ENCODE data around the gene SYTL3. TPM values are rescaled to one million over a fixed set of nuclear protein-coding genes. Genes with fewer than 3 reads are reported as not detected.
A peak's percentile ranks its signal among the peaks of the same experiment; 100 is the strongest.

The SYTL3 gene
- total and polyA plus RNA-seq, 11 donors: 4.0 to 14.6 (median 8.2) TPM

DNA sequence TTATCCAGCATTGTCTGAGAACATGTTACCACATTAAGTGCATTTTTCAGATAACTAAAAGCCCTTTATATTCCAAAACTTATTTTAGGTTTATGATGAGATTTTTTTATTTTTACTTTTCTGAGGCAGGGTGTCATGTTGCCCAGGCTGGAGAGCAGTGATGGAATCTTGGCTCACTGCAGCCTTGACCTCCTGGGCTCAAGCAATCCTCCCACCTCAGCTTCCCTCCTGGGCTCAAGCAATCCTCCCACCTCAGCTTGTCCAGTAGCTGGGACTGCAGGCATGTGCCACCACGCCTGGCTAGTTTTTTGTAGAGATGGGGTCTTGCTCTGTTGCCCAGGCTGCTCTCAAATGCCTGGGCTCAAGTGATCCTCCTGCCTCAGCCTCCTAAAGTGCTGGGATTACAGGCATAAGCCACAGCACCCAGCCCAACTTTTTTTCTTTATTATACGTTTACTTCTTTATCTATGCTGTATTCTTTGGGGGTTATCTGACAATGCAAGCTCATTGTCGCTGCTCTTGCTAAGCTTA lies 11.5 kb upstream of the SYTL3 start:
- peaks cover 0 to 60% (median 51%) of the 10 kb centered on the region in 9 donors for H3K36me3 ChIP-seq
- 58 to 74% (median 72%) methylated on average over 3 of the region's 3 CpGs for WGBS, 4 donors
- no peak for DNase-seq
- no peak for ATAC-seq
- H3K4me1 ChIP-seq: peaks cover 2 to 44% (median 35%) of the 10 kb centered on the region in 12 donors
- intact Hi-C loops (cut with DNase I): loop anchor here in 1 of 10 donors (10.0 kb wide), 1 partner anchor 46 kb away; no protein-coding TSS in a partner anchor
- H3K27ac ChIP-seq: peak overlapping the region in 6 of 12 donors; percentile 1 to 43 (median 16)
- no peak overlapping the region for H3K4me3 ChIP-seq
- TF ChIP-seq, protein P1, sequence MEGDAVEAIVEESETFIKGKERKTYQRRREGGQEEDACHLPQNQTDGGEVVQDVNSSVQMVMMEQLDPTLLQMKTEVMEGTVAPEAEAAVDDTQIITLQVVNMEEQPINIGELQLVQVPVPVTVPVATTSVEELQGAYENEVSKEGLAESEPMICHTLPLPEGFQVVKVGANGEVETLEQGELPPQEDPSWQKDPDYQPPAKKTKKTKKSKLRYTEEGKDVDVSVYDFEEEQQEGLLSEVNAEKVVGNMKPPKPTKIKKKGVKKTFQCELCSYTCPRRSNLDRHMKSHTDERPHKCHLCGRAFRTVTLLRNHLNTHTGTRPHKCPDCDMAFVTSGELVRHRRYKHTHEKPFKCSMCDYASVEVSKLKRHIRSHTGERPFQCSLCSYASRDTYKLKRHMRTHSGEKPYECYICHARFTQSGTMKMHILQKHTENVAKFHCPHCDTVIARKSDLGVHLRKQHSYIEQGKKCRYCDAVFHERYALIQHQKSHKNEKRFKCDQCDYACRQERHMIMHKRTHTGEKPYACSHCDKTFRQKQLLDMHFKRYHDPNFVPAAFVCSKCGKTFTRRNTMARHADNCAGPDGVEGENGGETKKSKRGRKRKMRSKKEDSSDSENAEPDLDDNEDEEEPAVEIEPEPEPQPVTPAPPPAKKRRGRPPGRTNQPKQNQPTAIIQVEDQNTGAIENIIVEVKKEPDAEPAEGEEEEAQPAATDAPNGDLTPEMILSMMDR (IDR thresholded peaks at IDR 0.05): no peak
- no peak for TF ChIP-seq POLR2A (IDR thresholded peaks at IDR 0.05)
- no peaks in the 10 kb centered on the region for H3K27me3 ChIP-seq
- H3K9me3 ChIP-seq: no peaks in the 10 kb centered on the region

DNA sequence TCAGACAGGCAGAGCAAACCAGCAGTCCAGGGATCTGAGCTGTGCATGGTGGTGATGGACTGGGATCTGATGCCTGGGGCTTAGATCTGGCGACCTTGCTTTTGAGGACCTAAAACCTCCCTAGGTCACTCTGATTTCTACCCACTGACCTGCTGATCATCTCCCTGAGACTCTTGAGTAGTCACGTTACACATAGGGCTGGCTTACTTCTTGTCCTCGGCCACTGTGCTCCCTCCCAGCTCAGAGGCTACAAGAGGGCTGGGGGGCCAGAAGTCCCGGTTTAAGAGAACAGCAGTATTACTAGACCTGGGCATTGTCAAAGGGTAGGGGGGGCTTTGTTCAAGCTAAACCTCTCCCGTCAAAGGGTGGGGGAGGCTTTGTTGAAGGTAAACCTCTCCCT lies 10.8 kb upstream of the SYTL3 start:
- Histone ChIP-seq H3K27ac (peak overlapping the region in 6 of 12 donors; percentile 1 to 30 (median 8)), H3K4me1 (peaks cover 2 to 47% (median 38%) of the 10 kb centered on the region in 12 donors), H3K36me3 (peaks cover 0 to 53% (median 48%) of the 10 kb centered on the region in 9 donors), H3K4me3 (no peak overlapping the region), H3K9me3 (no peaks in the 10 kb centered on the region), H3K27me3 (no peaks in the 10 kb centered on the region)
- ATAC-seq: no peak
- no peak for DNase-seq
- 83 to 90% (median 87%) methylated on average over 5 of the region's 5 CpGs for WGBS, 4 donors
- TF ChIP-seq, protein P1 (IDR thresholded peaks at IDR 0.05): no peak
- TF ChIP-seq POLR2A (IDR thresholded peaks at IDR 0.05): no peak
- intact Hi-C loops (cut with DNase I): loop anchor here in 1 of 10 donors (10.0 kb wide), 1 partner anchor 46 kb away; no protein-coding TSS in a partner anchor

DNA sequence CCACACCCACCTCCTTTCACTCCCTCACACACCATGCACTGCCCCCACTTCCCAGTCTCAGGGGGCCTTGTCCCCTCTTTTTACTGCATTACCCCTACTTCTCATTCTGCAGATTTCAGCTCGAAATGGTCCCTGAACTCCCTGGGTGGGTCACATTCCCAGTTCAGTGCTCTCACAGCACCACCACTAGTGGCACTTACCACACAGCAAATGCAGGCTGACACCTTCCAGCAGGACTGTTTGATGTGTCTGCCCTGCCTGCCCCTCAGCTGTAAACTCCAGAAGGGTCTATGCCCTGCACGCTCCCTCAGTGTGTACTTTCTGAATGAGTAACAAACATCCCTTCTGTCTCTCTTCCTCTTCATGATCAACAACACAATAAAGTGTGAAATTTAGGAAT lies 9.3 kb upstream of the SYTL3 start:
- WGBS, 4 donors: 76 to 87% (median 78%) methylated on average over 2 of the region's 2 CpGs
- Histone ChIP-seq H3K4me1 (peaks cover 2 to 51% (median 42%) of the 10 kb centered on the region in 12 donors), H3K36me3 (peaks cover 0 to 39% (median 33%) of the 10 kb centered on the region in 9 donors), H3K27me3 (no peaks in the 10 kb centered on the region), H3K27ac (peak overlapping the region in 1 of 12 donors; percentile 33), H3K9me3 (no peaks in the 10 kb centered on the region), H3K4me3 (no peak overlapping the region)
- TF ChIP-seq, protein P1 (IDR thresholded peaks at IDR 0.05): no peak
- ATAC-seq: no peak
- intact Hi-C loops (cut with DNase I): loop anchor here in 1 of 10 donors (10.0 kb wide), 1 partner anchor 174 kb away; the partner anchor contains the start of gene EZR
- no peak for DNase-seq

DNA sequence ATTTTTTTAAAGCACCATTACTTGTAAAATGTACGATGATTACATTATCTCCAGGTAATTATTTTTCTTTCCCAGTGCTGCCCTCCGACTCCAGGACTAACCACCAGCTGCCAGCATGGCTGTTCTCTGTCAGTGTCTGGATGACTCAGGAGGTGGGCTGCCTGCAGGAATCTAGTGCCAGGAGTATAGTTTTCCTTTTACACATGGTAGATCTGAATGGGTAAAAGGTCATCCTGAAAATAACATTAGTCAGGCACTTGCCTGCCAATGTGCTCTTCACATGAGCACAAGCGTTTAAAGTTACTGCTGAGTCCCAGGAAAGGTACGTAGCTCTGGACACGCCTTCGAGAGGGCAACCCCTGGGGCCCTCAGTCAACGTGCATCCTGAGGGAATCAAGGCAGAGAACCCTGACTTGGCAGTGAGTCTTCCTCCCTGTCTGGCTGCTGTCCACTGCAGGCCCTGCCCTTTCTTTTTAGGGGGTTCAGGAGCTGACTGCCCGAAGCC lies 7.7 kb upstream of the SYTL3 start:
- intact Hi-C loops (cut with DNase I): loop anchor here in 1 of 10 donors (10.0 kb wide), 1 partner anchor 173 kb away; the partner anchor contains the start of gene EZR
- WGBS, 4 donors: 28 to 68% (median 48%) methylated on average over 5 to 8 of the region's 8 CpGs
- Histone ChIP-seq H3K27me3 (no peaks in the 10 kb centered on the region), H3K9me3 (no peaks in the 10 kb centered on the region), H3K4me1 (peaks cover 2 to 54% (median 42%) of the 10 kb centered on the region in 12 donors), H3K36me3 (peaks cover 0 to 22% (median 17%) of the 10 kb centered on the region in 9 donors), H3K4me3 (peak overlapping the region in 9 of 12 donors; percentile 6 to 99 (median 93)), H3K27ac (peak overlapping the region; percentile 26 to 100 (median 96))
- DNase-seq (peak in 3 of 5 donors; percentile 49 to 70 (median 50)), ATAC-seq (peak; percentile 25 to 41 (median 34))
- no peak for TF ChIP-seq POLR2A (IDR thresholded peaks at IDR 0.05)
- TF ChIP-seq, protein P1 (IDR thresholded peaks at IDR 0.05): no peak
